IMR-90 (cell line): Measurements from ENCODE around the gene PTPRQ. TPM values are rescaled to one million over a fixed set of nuclear protein-coding genes. Genes with fewer than 3 reads are reported as not detected.

Experiments
- ATAC-seq: fragments of 200-7000 bp; cut with Tn5 transposase; 2 replicates; pipeline ENCODE4 v1.9.1; 2020; ENCODE audit warnings: low read depth, mild to moderate bottlenecking, moderate library complexity
- BruUV-seq: library from RNA; stranded (reverse); fragments of 400-500 nt; replicated peaks from 2 replicates; lab custom pipeline; 2021; lab: Mats Ljungman, UMichigan
- CTCF ChIA-PET: fragments of 300-600 bp; formaldehyde crosslinking; extraction: SDS; loops from one replicate; lab custom pipeline; 2021; ENCODE audit warnings: antibody characterized with exemption; lab: Yijun Ruan, JAX
- POLR2A ChIA-PET: fragments of 300-600 bp; sonication (Branson Sonifier 250); formaldehyde crosslinking; loops from one replicate; lab custom pipeline; 2022; ENCODE audit warnings: antibody characterized with exemption; ENCODE audit not compliant: unreplicated experiment; lab: Charles Lee
- DNase-seq: peaks from one replicate; pipeline ENCODE4 v3.0.0; 2013
- H2AFZ ChIP-seq: replicated peaks from 2 replicates; pipeline ENCODE3; 2013; ENCODE audit warnings: low read length, mild to moderate bottlenecking; ENCODE audit not compliant: poor library complexity
- H2AK5ac ChIP-seq: 2 replicates; pipeline ENCODE4 v1.6.1; 2013; ENCODE audit warnings: low read depth, low read length, inconsistent platforms
- H2AK9ac ChIP-seq: replicated peaks from 2 replicates; pipeline ENCODE3; 2013; ENCODE audit warnings: mild to moderate bottlenecking, low read depth, low read length, moderate library complexity; ENCODE audit not compliant: poor library complexity
- H2BK120ac ChIP-seq: 2 replicates; pipeline ENCODE4 v1.6.1; 2013; ENCODE audit warnings: low read depth, low read length, inconsistent platforms
- H2BK15ac ChIP-seq: 3 replicates; pipeline ENCODE4 v1.6.1; 2013; ENCODE audit warnings: low read depth, low read length, inconsistent platforms
- H2BK20ac ChIP-seq: 2 replicates; pipeline ENCODE4 v1.6.1; 2013; ENCODE audit warnings: low read depth, mild to moderate bottlenecking, inconsistent platforms, low read length, moderate library complexity
- H2BK5ac ChIP-seq: 2 replicates; pipeline ENCODE4 v1.6.1; 2013; ENCODE audit warnings: mild to moderate bottlenecking, low read depth, low read length, inconsistent platforms; ENCODE audit not compliant: poor library complexity, severe bottlenecking
- H3K14ac ChIP-seq: replicated peaks from 2 replicates; pipeline ENCODE4 v1.6.1; 2013; ENCODE audit warnings: low read depth, low read length, inconsistent platforms
- H3K18ac ChIP-seq: 2 replicates; pipeline ENCODE4 v1.6.1; 2013; ENCODE audit warnings: low read depth, low read length, control low read depth
- H3K23ac ChIP-seq: 2 replicates; pipeline ENCODE4 v1.6.1; 2013; ENCODE audit warnings: low read depth, low read length, inconsistent platforms
- H3K27ac ChIP-seq: 2 replicates; pipeline ENCODE4 v1.5.1; 2013; ENCODE audit warnings: mild to moderate bottlenecking, control low read depth, low read length; ENCODE audit not compliant: insufficient read depth
- H3K27me3 ChIP-seq: 2 replicates; pipeline ENCODE4 v1.6.1; 2013; ENCODE audit warnings: low read length; ENCODE audit not compliant: control insufficient read depth, insufficient read depth
- H3K36me3 ChIP-seq: 2 replicates; pipeline ENCODE4 v1.6.1; 2013; ENCODE audit warnings: low read length, mixed read lengths; ENCODE audit not compliant: control insufficient read depth, insufficient read depth
- H3K4ac ChIP-seq: 2 replicates; pipeline ENCODE4 v1.6.1; 2013; ENCODE audit warnings: low read depth, low read length, inconsistent platforms
- H3K4me1 ChIP-seq: 2 replicates; pipeline ENCODE4 v1.6.1; 2013; ENCODE audit warnings: low read length, mixed read lengths; ENCODE audit not compliant: control insufficient read depth, insufficient read depth
- H3K4me2 ChIP-seq: 2 replicates; pipeline ENCODE4 v1.6.1; 2013; ENCODE audit warnings: low read depth, mild to moderate bottlenecking, control low read depth, low read length, moderate library complexity
- H3K4me3 ChIP-seq: 2 replicates; pipeline ENCODE4 v1.5.1; 2013; ENCODE audit warnings: low read depth, mild to moderate bottlenecking, control low read depth, low read length, moderate library complexity; ENCODE audit not compliant: insufficient read depth
- H3K56ac ChIP-seq: 2 replicates; pipeline ENCODE4 v1.6.1; 2013; ENCODE audit warnings: low read length, inconsistent platforms; ENCODE audit not compliant: insufficient read depth; ENCODE audit errors: extremely low read depth
- H3K79me1 ChIP-seq, 2 experiments: 2 replicates each; pipeline ENCODE4 v1.6.1; 2013; ENCODE audit warnings: low read length in 2 of 2, inconsistent platforms in 1 of 2, low read depth in 1 of 2
- H3K9ac ChIP-seq: 2 replicates; pipeline ENCODE4 v1.6.1; 2013; ENCODE audit warnings: low read depth, low read length, control low read depth
- H3K9me1 ChIP-seq: 2 replicates; pipeline ENCODE4 v1.6.1; 2013; ENCODE audit warnings: low read length, inconsistent platforms; ENCODE audit not compliant: insufficient read depth
- H3K9me3 ChIP-seq: 2 replicates; pipeline ENCODE4 v1.6.1; 2013; ENCODE audit warnings: low read length; ENCODE audit not compliant: control insufficient read depth, insufficient read depth
- H4K20me1 ChIP-seq: 2 replicates; pipeline ENCODE4 v1.6.1; 2013; ENCODE audit warnings: low read length, inconsistent platforms; ENCODE audit not compliant: insufficient read depth
- H4K5ac ChIP-seq: 2 replicates; pipeline ENCODE4 v1.6.1; 2013; ENCODE audit warnings: mild to moderate bottlenecking, low read depth, low read length, control low read depth
- H4K8ac ChIP-seq, 2 experiments: 2 replicates each; pipeline ENCODE4 v1.6.1; 2013; ENCODE audit warnings: low read depth in 2 of 2, low read length in 2 of 2, control low read depth in 1 of 2, inconsistent platforms in 1 of 2
- H4K91ac ChIP-seq: 2 replicates; pipeline ENCODE4 v1.6.1; 2013; ENCODE audit warnings: low read depth, low read length, inconsistent platforms; ENCODE audit not compliant: insufficient read depth
- BHLHE40 ChIP-seq: fragments of 150-350 bp; IDR thresholded peaks from 2 replicates; pipeline ENCODE4 v1.6.1; 2016; ENCODE audit warnings: mild to moderate bottlenecking, low read depth, low read length
- ELK1 ChIP-seq: fragments of 150-350 bp; IDR thresholded peaks from 2 replicates; pipeline ENCODE4 v1.6.1; 2016; ENCODE audit warnings: low read depth, mild to moderate bottlenecking, low read length, moderate library complexity, borderline replicate concordance
- MAFK ChIP-seq: IDR thresholded peaks from 2 replicates; pipeline ENCODE4 v1.6.1; 2012; ENCODE audit warnings: low read depth, low read length, improper control_type of control experiment
- POLR2A ChIP-seq: IDR thresholded peaks from 2 replicates; pipeline ENCODE4 v1.6.1; 2012; ENCODE audit warnings: mild to moderate bottlenecking, low read depth, low read length
- RCOR1 ChIP-seq: IDR thresholded peaks from 2 replicates; pipeline ENCODE4 v1.6.1; 2012; ENCODE audit warnings: mild to moderate bottlenecking, low read length, improper control_type of control experiment; ENCODE audit not compliant: insufficient replicate concordance
- dilution Hi-C: fragments of 300-500 bp; cut with HindIII; formaldehyde crosslinking; loops from one replicate; pipeline ENCODE4 v1.14.3; 2018; ENCODE audit warnings: low sequenced_read_pairs; ENCODE audit not compliant: unreplicated experiment
- in situ Hi-C: fragments of 300-500 bp; cut with MboI; formaldehyde crosslinking; loops from 3 replicates; pipeline ENCODE4 v1.14.3; 2019; ENCODE audit warnings: low sequenced_read_pairs, inconsistent platforms, mixed read lengths
- intact Hi-C: fragments of 100-400 bp; cut with micrococcal nuclease; formaldehyde crosslinking; loops from 2 replicates; pipeline ENCODE4 v1.10.0; 2022
- polyA plus RNA-seq, 3 experiments: library from polyadenylated mRNA; depleted of rRNA; stranded (reverse); fragments of >200 nt; gene quantifications; 2 replicates each; pipeline ENCODE4 v1.2.3, GENCODE V29; 2012; ENCODE audit warnings: low replicate concordance in 1 of 3
- total RNA-seq: library from RNA; depleted of rRNA; stranded (reverse); fragments of >200 nt; gene quantifications from 2 replicates; pipeline ENCODE4 v1.2.3, GENCODE V29; 2012

Gene PTPRQ
- total and polyA plus RNA-seq, 2 of the 4 experiments (the other 2 are of a cell fraction) = 0.96 to 1.4 TPM

DNA sequence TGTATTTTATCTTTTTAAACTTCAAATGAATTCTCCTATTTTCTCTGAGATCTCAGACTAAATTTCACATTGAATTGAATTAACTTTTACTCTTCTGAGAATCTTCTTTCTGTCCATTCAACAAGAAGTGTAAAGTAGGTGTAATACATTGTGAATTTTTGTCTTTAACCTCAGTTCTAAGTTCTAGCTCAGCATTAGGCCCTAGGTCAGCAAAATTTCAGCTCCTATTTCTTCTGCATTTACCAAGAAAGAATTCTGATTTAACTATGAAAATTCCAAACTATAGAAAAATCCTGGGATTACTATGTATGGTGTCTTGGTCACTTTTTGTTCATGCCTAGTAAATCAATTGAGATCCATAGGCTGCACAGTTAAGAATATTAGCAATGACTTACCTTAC lies 152.5 kb downstream of the PTPRQ start:
- H3K36me3 ChIP-seq = no peaks in the 10 kb centered on the region
- peak overlapping the region; percentile 32 for H2BK120ac ChIP-seq
- TF ChIP-seq POLR2A = no peak
- TF ChIP-seq MAFK = peak; percentile 71
- no peak for TF ChIP-seq ELK1
- TF ChIP-seq RCOR1 = no peak
- TF ChIP-seq BHLHE40 = no peak
- H3K18ac ChIP-seq = peak overlapping the region; percentile 74; the same call in 1 of the 2 replicates
- ATAC-seq (no peak), DNase-seq (no peak)
- 0 out of 2 replicates have a peak overlapping the region, but pooled peaks have one; percentile 7 for H4K91ac ChIP-seq
- H3K9me3 ChIP-seq = no peaks in the 10 kb centered on the region
- no peak overlapping the region for H3K27ac ChIP-seq
- peaks cover 11% of the 10 kb centered on the region; the same call in 1 of the 2 replicates for H3K4me1 ChIP-seq
- H2BK5ac ChIP-seq = peak overlapping the region; percentile 97
- no peaks in the 10 kb centered on the region for H3K79me1 ChIP-seq
- no peak overlapping the region for H3K14ac ChIP-seq
- in situ Hi-C loops = no loop called here
- BruUV-seq = no TSS peak
- H4K20me1 ChIP-seq = no peaks in the 10 kb centered on the region
- peak overlapping the region; percentile 79 to 85 for H4K8ac ChIP-seq
- H3K27me3 ChIP-seq = no peaks in the 10 kb centered on the region
- no peak overlapping the region for H2AK9ac ChIP-seq
- H3K4me3 ChIP-seq = no peak overlapping the region
- ChIA-PET CTCF (interaction anchor here (1.4 kb wide), 1 partner anchor 47 kb away, joined by 3 read pairs; no protein-coding TSS in a partner anchor), POLR2A (no interaction called here)
- dilution Hi-C loops = no loop called here
- no peaks in the 10 kb centered on the region for H3K9me1 ChIP-seq
- H2BK20ac ChIP-seq = peak overlapping the region; percentile 79; the same call in 1 of the 2 replicates
- 0 out of 3 replicates have a peak overlapping the region, but pooled peaks have one; percentile 87 for H2BK15ac ChIP-seq
- peak overlapping the region; percentile 1; the same call in 1 of the 2 replicates for H3K23ac ChIP-seq
- peak overlapping the region; percentile 35; the same call in 1 of the 2 replicates for H4K5ac ChIP-seq
- peak overlapping the region; percentile 10; the same call in 1 of the 2 replicates for H3K4ac ChIP-seq
- intact Hi-C loops = no loop called here
- H2AK5ac ChIP-seq = 0 out of 2 replicates have a peak overlapping the region, but pooled peaks have one; percentile 35
- no peak overlapping the region for H2AFZ ChIP-seq
- H3K56ac ChIP-seq = no peak overlapping the region
- H3K4me2 ChIP-seq = no peak overlapping the region
- no peak overlapping the region for H3K9ac ChIP-seq
